ENCODE measurements around the gene LTC4S. TPM values are rescaled to one million over a fixed set of nuclear protein-coding genes. Genes with fewer than 3 reads are reported as not detected.

LTC4S gene
- total and polyA plus RNA-seq, 4 donors, result 1.3 to 3.3 (median 2.1) TPM

DNA sequence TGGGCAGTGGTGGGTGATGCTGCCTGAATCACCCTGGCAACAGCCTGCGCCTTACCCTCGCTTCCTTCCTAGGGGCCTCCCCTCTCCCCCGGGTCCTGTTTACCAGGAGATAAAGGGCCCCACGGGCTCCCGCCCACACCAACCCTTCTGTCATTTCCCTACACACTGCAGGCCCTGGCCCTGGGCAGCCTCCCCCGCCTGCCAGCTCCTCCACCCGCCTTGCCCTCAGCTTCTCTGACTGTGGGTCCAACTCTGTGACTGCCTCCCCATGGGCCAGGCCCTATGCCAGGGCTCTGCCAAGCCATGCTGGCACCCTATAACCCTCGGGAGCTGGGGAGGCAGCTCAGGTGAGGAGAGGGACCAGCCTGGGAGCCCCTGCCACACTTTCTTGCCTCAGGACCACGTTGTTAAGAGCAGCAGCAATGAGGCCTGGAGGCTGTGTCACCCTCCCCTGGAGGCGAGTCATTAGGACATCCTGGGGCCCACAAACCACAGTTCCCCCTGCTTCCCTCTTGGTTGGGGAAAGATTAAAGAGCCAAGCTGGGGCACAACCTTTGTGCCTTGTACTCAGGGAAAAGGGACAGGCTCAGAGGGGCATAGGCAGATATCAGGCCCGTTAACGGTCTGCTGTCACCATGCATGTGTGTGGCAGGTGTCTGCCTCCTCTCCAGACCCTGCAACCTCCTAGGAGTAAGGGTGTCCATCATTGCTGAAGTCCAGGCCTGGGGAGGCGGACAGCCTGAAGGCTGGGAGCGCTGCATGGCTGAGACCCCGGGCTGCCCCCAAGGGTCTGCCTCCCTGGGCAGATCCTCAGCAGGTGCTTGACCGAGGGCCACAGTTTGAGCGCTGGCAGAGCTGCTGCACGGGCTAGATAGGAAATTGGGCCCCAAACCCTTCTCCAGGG is 10.1 kb downstream of the LTC4S start:
- no peak for DNase-seq (ENCODE audit: low spot score)
- peak overlapping the region; percentile 30 to 79 for H3K9ac ChIP-seq (ENCODE audit: low read depth in 1 of 2, low read length in 2 of 2)
- WGBS, result 42% methylated on average over 18 of the region's 18 CpGs
- no peaks in the 10 kb centered on the region for H3K9me3 ChIP-seq (ENCODE audit: control insufficient read depth in 4 of 4, low read length in 3 of 4)
- peak overlapping the region; percentile 78 to 89 for H3K27ac ChIP-seq (ENCODE audit: low read depth in 1 of 2, low read length in 2 of 2)
- peak in 1 of 2 donors; percentile 17 for TF ChIP-seq HNF4A (conservative IDR thresholded peaks at IDR 0.05)
- no peak for TF ChIP-seq FOXA1 (IDR thresholded peaks at IDR 0.05)
- TF ChIP-seq EGR1 (IDR thresholded peaks at IDR 0.05; ENCODE audit: low read depth in 2 of 2), result no peak
- peak in 1 of 2 donors; percentile 15 for TF ChIP-seq RXRA (IDR thresholded peaks at IDR 0.05)
- H3K4me3 ChIP-seq (ENCODE audit: low read depth in 1 of 3, low read length in 3 of 3), result peak overlapping the region in 2 of 3 donors; percentile 2 to 33
- peaks cover 12 to 19% (median 14%) of the 10 kb centered on the region in 4 donors for H3K36me3 ChIP-seq (ENCODE audit: control insufficient read depth in 4 of 4, insufficient read depth in 3 of 4, low read depth in 1 of 4, low read length in 3 of 4)
- peaks cover 19 to 41% (median 32%) of the 10 kb centered on the region in 4 donors for H3K4me1 ChIP-seq (ENCODE audit: control insufficient read depth in 4 of 4, insufficient read depth in 4 of 4, low read length in 3 of 4)
- H3K27me3 ChIP-seq (ENCODE audit: control insufficient read depth in 4 of 4, insufficient read depth in 4 of 4, low read length in 3 of 4), result no peaks in the 10 kb centered on the region

DNA sequence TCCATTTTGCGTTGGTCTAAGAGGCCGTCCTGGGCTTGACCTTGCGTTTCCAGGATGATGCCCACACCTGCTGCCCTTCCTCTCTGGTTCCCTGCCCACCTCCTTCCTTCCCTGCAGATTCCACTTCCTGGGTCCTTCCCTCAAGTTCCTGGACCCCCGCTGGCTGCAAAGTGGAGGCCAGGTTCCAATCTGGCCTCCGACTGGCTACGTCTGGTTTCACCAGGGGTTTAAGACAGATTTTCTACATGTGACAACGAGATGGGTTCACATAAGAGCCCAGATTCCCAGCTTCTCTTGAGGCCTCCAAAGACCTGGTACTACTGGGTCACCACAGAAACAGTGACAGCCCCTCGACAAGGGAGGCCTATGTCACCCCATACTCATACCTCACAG is 10.8 kb downstream of the LTC4S start:
- TF ChIP-seq EGR1 (IDR thresholded peaks at IDR 0.05; ENCODE audit: low read depth in 2 of 2), result no peak
- TF ChIP-seq FOXA1 (IDR thresholded peaks at IDR 0.05), result no peak
- Histone ChIP-seq H3K4me3 (ENCODE audit: low read depth in 1 of 3, low read length in 3 of 3) (peak overlapping the region in 2 of 3 donors; percentile 79 to 98), H3K4me1 (ENCODE audit: control insufficient read depth in 4 of 4, insufficient read depth in 4 of 4, low read length in 3 of 4) (peaks cover 19 to 41% (median 32%) of the 10 kb centered on the region in 4 donors), H3K27me3 (ENCODE audit: control insufficient read depth in 4 of 4, insufficient read depth in 4 of 4, low read length in 3 of 4) (no peaks in the 10 kb centered on the region), H3K27ac (ENCODE audit: low read depth in 1 of 2, low read length in 2 of 2) (peak overlapping the region; percentile 78 to 89), H3K36me3 (ENCODE audit: control insufficient read depth in 4 of 4, insufficient read depth in 3 of 4, low read depth in 1 of 4, low read length in 3 of 4) (peaks cover 6 to 15% (median 7%) of the 10 kb centered on the region in 4 donors), H3K9ac (ENCODE audit: low read depth in 1 of 2, low read length in 2 of 2) (peak overlapping the region in 1 of 2 donors; percentile 79), H3K9me3 (ENCODE audit: control insufficient read depth in 4 of 4, low read length in 3 of 4) (no peaks in the 10 kb centered on the region)
- WGBS, result 72% methylated on average over 8 of the region's 8 CpGs
- DNase-seq (ENCODE audit: low spot score), result no peak

GRCh38 chr5:179805070-179805528 is 11.3 kb downstream of the LTC4S start:
- Histone ChIP-seq H3K4me1 (ENCODE audit: control insufficient read depth in 4 of 4, insufficient read depth in 4 of 4, low read length in 3 of 4) (peaks cover 19 to 41% (median 32%) of the 10 kb centered on the region in 4 donors), H3K9me3 (ENCODE audit: control insufficient read depth in 4 of 4, low read length in 3 of 4) (no peaks in the 10 kb centered on the region), H3K9ac (ENCODE audit: low read depth in 1 of 2, low read length in 2 of 2) (peak overlapping the region; percentile 70 to 79), H3K27ac (ENCODE audit: low read depth in 1 of 2, low read length in 2 of 2) (peak overlapping the region; percentile 78 to 89), H3K36me3 (ENCODE audit: control insufficient read depth in 4 of 4, insufficient read depth in 3 of 4, low read depth in 1 of 4, low read length in 3 of 4) (peaks cover 2 to 10% (median 4%) of the 10 kb centered on the region in 4 donors), H3K4me3 (ENCODE audit: low read depth in 1 of 3, low read length in 3 of 3) (peak overlapping the region; percentile 72 to 98 (median 79)), H3K27me3 (ENCODE audit: control insufficient read depth in 4 of 4, insufficient read depth in 4 of 4, low read length in 3 of 4) (no peaks in the 10 kb centered on the region)
- 20% methylated on average over 9 of the region's 9 CpGs for WGBS
- no peak for TF ChIP-seq ZBTB33 (IDR thresholded peaks at IDR 0.05)
- peak; percentile 70 for TF ChIP-seq SP1 (IDR thresholded peaks at IDR 0.05)
- peak in 1 of 2 donors; percentile 17 for TF ChIP-seq RAD21 (IDR thresholded peaks at IDR 0.05)
- TF ChIP-seq NR2F2 (IDR thresholded peaks at IDR 0.05), result no peak
- TF ChIP-seq HNF4A (conservative IDR thresholded peaks at IDR 0.05), result peak; percentile 84 to 85
- TF ChIP-seq EGR1 (IDR thresholded peaks at IDR 0.05; ENCODE audit: low read depth in 2 of 2), result no peak
- no peak for TF ChIP-seq FOXA1 (IDR thresholded peaks at IDR 0.05)
- TF ChIP-seq MAX (IDR thresholded peaks at IDR 0.05), result peak; percentile 78
- peak; percentile 69 for TF ChIP-seq REST (IDR thresholded peaks at IDR 0.05)
- no peak for TF ChIP-seq TAF1 (conservative IDR thresholded peaks at IDR 0.05)
- no peak for TF ChIP-seq GABPA (IDR thresholded peaks at IDR 0.05 in 1 of 2, conservative IDR thresholded peaks at IDR 0.05 in 1 of 2)
- TF ChIP-seq RXRA (IDR thresholded peaks at IDR 0.05), result peak; percentile 75 to 87
- TF ChIP-seq JUND (IDR thresholded peaks at IDR 0.05), result peak in 1 of 2 donors; percentile 14
- TF ChIP-seq YY1 (IDR thresholded peaks at IDR 0.05), result peak; percentile 94
- TF ChIP-seq, protein P1, sequence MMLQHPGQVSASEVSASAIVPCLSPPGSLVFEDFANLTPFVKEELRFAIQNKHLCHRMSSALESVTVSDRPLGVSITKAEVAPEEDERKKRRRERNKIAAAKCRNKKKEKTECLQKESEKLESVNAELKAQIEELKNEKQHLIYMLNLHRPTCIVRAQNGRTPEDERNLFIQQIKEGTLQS (IDR thresholded peaks at IDR 0.05), result no peak
- TF ChIP-seq HNF4G (IDR thresholded peaks at IDR 0.05), result peak; percentile 39
- TF ChIP-seq, protein P2, sequence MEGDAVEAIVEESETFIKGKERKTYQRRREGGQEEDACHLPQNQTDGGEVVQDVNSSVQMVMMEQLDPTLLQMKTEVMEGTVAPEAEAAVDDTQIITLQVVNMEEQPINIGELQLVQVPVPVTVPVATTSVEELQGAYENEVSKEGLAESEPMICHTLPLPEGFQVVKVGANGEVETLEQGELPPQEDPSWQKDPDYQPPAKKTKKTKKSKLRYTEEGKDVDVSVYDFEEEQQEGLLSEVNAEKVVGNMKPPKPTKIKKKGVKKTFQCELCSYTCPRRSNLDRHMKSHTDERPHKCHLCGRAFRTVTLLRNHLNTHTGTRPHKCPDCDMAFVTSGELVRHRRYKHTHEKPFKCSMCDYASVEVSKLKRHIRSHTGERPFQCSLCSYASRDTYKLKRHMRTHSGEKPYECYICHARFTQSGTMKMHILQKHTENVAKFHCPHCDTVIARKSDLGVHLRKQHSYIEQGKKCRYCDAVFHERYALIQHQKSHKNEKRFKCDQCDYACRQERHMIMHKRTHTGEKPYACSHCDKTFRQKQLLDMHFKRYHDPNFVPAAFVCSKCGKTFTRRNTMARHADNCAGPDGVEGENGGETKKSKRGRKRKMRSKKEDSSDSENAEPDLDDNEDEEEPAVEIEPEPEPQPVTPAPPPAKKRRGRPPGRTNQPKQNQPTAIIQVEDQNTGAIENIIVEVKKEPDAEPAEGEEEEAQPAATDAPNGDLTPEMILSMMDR (IDR thresholded peaks at IDR 0.05; ENCODE audit: low read depth, low read length, missing input control), result no peak
- no peak for TF ChIP-seq FOXA2 (IDR thresholded peaks at IDR 0.05)
- DNase-seq (ENCODE audit: low spot score), result no peak
